Urinary bladder (tissue), 4 donors: ENCODE measurements around the gene PTGDR. TPM values are rescaled to one million over a fixed set of nuclear protein-coding genes. Genes with fewer than 3 reads are reported as not detected.
A peak's percentile ranks its signal among the peaks of the same experiment; 100 is the strongest.

Experiments used
- DNase-seq: peaks from one replicate; pipeline ENCODE4 v3.0.0-alpha.2; 2015; ENCODE audit errors: extremely low spot score
- H3K27ac ChIP-seq: one replicate; pipeline ENCODE4 v1.5.1; 2013; ENCODE audit warnings: low read depth, mild to moderate bottlenecking, moderate library complexity
- H3K36me3 ChIP-seq: one replicate; pipeline ENCODE4 v1.6.1; 2013; ENCODE audit warnings: mild to moderate bottlenecking, moderate library complexity; ENCODE audit not compliant: insufficient read depth
- H3K4me1 ChIP-seq: one replicate; pipeline ENCODE4 v1.6.1; 2013; ENCODE audit warnings: mild to moderate bottlenecking, moderate library complexity; ENCODE audit not compliant: insufficient read depth
- H3K4me3 ChIP-seq: one replicate; pipeline ENCODE4 v1.5.1; 2013; ENCODE audit warnings: low read depth, low read length
- WGBS: extraction: QIAGEN DNeasy Blood & Tissue Kit; methylation state at CpG from one replicate; pipeline ENCODE4 v1.1.7; 2013; 5-methylcytosine and 5-hydroxymethylcytosine counted together
- polyA plus RNA-seq: library from polyadenylated mRNA; stranded (reverse); fragments of 200-250 nt; gene quantifications from one replicate; pipeline ENCODE4 v1.2.3, GENCODE V29; 2013
- total RNA-seq: library from RNA; depleted of rRNA; stranded (reverse); fragments of >200 nt; gene quantifications from one replicate; pipeline ENCODE4 v1.2.3, GENCODE V29; 2014
- donor health status: healthy with polysubstance abuse.
- donor health status: healthy.

PTGDR gene
- total and polyA plus RNA-seq, 2 donors: 0.44 to 0.58 TPM

- no peak overlapping the region for H3K27ac ChIP-seq
- no peak for DNase-seq
- no peak overlapping the region for H3K4me3 ChIP-seq
- H3K36me3 ChIP-seq: no peaks in the 10 kb centered on the region
- no peaks in the 10 kb centered on the region for H3K4me1 ChIP-seq
- 75% methylated on average over 2 of the region's 2 CpGs for WGBS
Measured at GRCh38 chr14:52248057-52248456, 19.4 kb upstream of the PTGDR start.

- Histone ChIP-seq H3K4me3 (no peak overlapping the region), H3K4me1 (no peaks in the 10 kb centered on the region), H3K27ac (no peak overlapping the region), H3K36me3 (no peaks in the 10 kb centered on the region)
- no peak for DNase-seq
- 87% methylated on average over 1 of the region's 1 CpG for WGBS
Measured at GRCh38 chr14:52251724-52252123, 15.8 kb upstream of the PTGDR start.

- no peaks in the 10 kb centered on the region for H3K4me1 ChIP-seq
- no peak for DNase-seq
- WGBS: 25% methylated on average over 3 of the region's 3 CpGs
- H3K36me3 ChIP-seq: no peaks in the 10 kb centered on the region
- H3K27ac ChIP-seq: no peak overlapping the region
- H3K4me3 ChIP-seq: no peak overlapping the region
Measured at GRCh38 chr14:52253503-52253902, 14.0 kb upstream of the PTGDR start.

GRCh38 chr14:52254086-52254485 is 13.4 kb upstream of the PTGDR start:
- 91% methylated on average over 4 of the region's 4 CpGs for WGBS
- no peak for DNase-seq

GRCh38 chr14:52258783-52259182 is 8.7 kb upstream of the PTGDR start:
- WGBS: 86% methylated on average over 2 of the region's 2 CpGs
- DNase-seq: no peak
- H3K4me3 ChIP-seq: no peak overlapping the region
- H3K27ac ChIP-seq: no peak overlapping the region
- no peaks in the 10 kb centered on the region for H3K4me1 ChIP-seq
- no peaks in the 10 kb centered on the region for H3K36me3 ChIP-seq

More at GRCh38 chr14:52254086-52254485, 13.4 kb upstream of the PTGDR start:
- no peak overlapping the region for H3K27ac ChIP-seq
- no peaks in the 10 kb centered on the region for H3K36me3 ChIP-seq
- no peak overlapping the region for H3K4me3 ChIP-seq
- no peaks in the 10 kb centered on the region for H3K4me1 ChIP-seq

- Histone ChIP-seq H3K4me1 (no peaks in the 10 kb centered on the region), H3K4me3 (no peak overlapping the region), H3K27ac (no peak overlapping the region), H3K36me3 (no peaks in the 10 kb centered on the region)
- 20% methylated on average over 5 of the region's 5 CpGs for WGBS
- DNase-seq: no peak
Measured at GRCh38 chr14:52259434-52259833, 8.1 kb upstream of the PTGDR start.

GRCh38 chr14:52262600-52262999 is 4.9 kb upstream of the PTGDR start:
- WGBS: 74% methylated on average over 1 of the region's 1 CpG
- Histone ChIP-seq H3K27ac (no peak overlapping the region), H3K4me3 (no peak overlapping the region), H3K36me3 (no peaks in the 10 kb centered on the region), H3K4me1 (no peaks in the 10 kb centered on the region)
- no peak for DNase-seq

GRCh38 chr14:52263190-52263589 is 4.3 kb upstream of the PTGDR start:
- Histone ChIP-seq H3K4me1 (no peaks in the 10 kb centered on the region), H3K36me3 (no peaks in the 10 kb centered on the region), H3K27ac (no peak overlapping the region), H3K4me3 (no peak overlapping the region)
- DNase-seq: no peak

GRCh38 chr14:52265253-52265652 is 2.2 kb upstream of the PTGDR start:
- H3K4me3 ChIP-seq: no peak overlapping the region
- WGBS: 70% methylated on average over 5 of the region's 5 CpGs
- no peak for DNase-seq

GRCh38 chr14:52266179-52266578 is 1.3 kb upstream of the PTGDR start:
- no peaks in the 10 kb centered on the region for H3K4me1 ChIP-seq
- H3K4me3 ChIP-seq: no peak overlapping the region
- no peak overlapping the region for H3K27ac ChIP-seq
- DNase-seq: no peak
- WGBS: 60% methylated on average over 3 of the region's 3 CpGs
- no peaks in the 10 kb centered on the region for H3K36me3 ChIP-seq

More at GRCh38 chr14:52265253-52265652, 2.2 kb upstream of the PTGDR start:
- Histone ChIP-seq H3K4me1 (no peaks in the 10 kb centered on the region), H3K27ac (no peak overlapping the region), H3K36me3 (no peaks in the 10 kb centered on the region)

- H3K4me1 ChIP-seq: no peaks in the 10 kb centered on the region
- DNase-seq: no peak
- WGBS: 81% methylated on average over 5 of the region's 5 CpGs
- no peak overlapping the region for H3K27ac ChIP-seq
- no peak overlapping the region for H3K4me3 ChIP-seq
- no peaks in the 10 kb centered on the region for H3K36me3 ChIP-seq
Measured at GRCh38 chr14:52266782-52267181, 716 bp upstream of the PTGDR start.

- Histone ChIP-seq H3K4me3 (peak overlapping the region; percentile 33), H3K36me3 (no peaks in the 10 kb centered on the region), H3K27ac (no peak overlapping the region), H3K4me1 (no peaks in the 10 kb centered on the region)
- WGBS: 1% methylated on average over 54 of the region's 54 CpGs
- DNase-seq: no peak
Measured at GRCh38 chr14:52268279-52269061, 972 bp downstream of the PTGDR start.

GRCh38 chr14:52269100-52269499 is 1.6 kb downstream of the PTGDR start:
- H3K36me3 ChIP-seq: no peaks in the 10 kb centered on the region
- H3K4me3 ChIP-seq: peak overlapping the region; percentile 33
- no peak overlapping the region for H3K27ac ChIP-seq
- no peaks in the 10 kb centered on the region for H3K4me1 ChIP-seq
- no peak for DNase-seq
- 32% methylated on average over 17 of the region's 17 CpGs for WGBS

GRCh38 chr14:52269982-52270381 is 2.5 kb downstream of the PTGDR start:
- H3K36me3 ChIP-seq: no peaks in the 10 kb centered on the region
- no peak for DNase-seq
- H3K4me3 ChIP-seq: no peak overlapping the region
- no peak overlapping the region for H3K27ac ChIP-seq
- no peaks in the 10 kb centered on the region for H3K4me1 ChIP-seq
- WGBS: 74% methylated on average over 8 of the region's 8 CpGs
